Stomach (tissue), 9 donors: ENCODE data around the gene NOTCH3. TPM values are rescaled to one million over a fixed set of nuclear protein-coding genes. Genes with fewer than 3 reads are reported as not detected.

ENCODE experiments used
- DNase-seq, 2 donors: peaks; one replicate each; pipeline versions ENCODE4 v3.0.0 to v3.0.0-alpha.2; 2013 to 2019
- H3K27ac ChIP-seq, 5 donors: fragments of 200-600 bp in 4 of 5; sonication (generic) in 4 of 5; one replicate each; pipeline ENCODE4 v1.5.1; 2013 to 2019; ENCODE audit warnings: mild to moderate bottlenecking in 1 of 5, moderate library complexity in 1 of 5
- H3K27me3 ChIP-seq, 3 donors: fragments of 200-600 bp; sonication (generic); one replicate each; pipeline ENCODE4 v1.5.1; 2017 to 2019; ENCODE audit warnings: mixed run types in 1 of 3
- H3K36me3 ChIP-seq, 4 donors: fragments of 200-600 bp; sonication (generic); 1 replicate in 3 of 4; 2 replicates in 1 of 4; pipeline ENCODE4 v1.5.1; 2016 to 2019
- H3K4me1 ChIP-seq, 4 donors: fragments of 200-600 bp; sonication (generic); one replicate each; pipeline ENCODE4 v1.5.1; 2016 to 2019
- H3K4me3 ChIP-seq, 4 donors: fragments of 200-600 bp; sonication (generic) in 3 of 4; one replicate each; pipeline ENCODE4 v1.5.1; 2016 to 2019; ENCODE audit warnings: mild to moderate bottlenecking in 1 of 4
- H3K9me3 ChIP-seq, 4 donors: fragments of 200-600 bp; sonication (generic); one replicate each; pipeline ENCODE4 v1.5.1; 2016 to 2019
- EP300 ChIP-seq: sonication (generic); formaldehyde crosslinking; IDR thresholded peaks from one replicate; pipeline ENCODE4 v1.6.1; 2017; ENCODE audit warnings: antibody characterized with exemption
- POLR2A ChIP-seq, 4 donors: fragments of 450-650 bp; IDR thresholded peaks; one replicate each; pipeline ENCODE4 v1.6.1; 2016; ENCODE audit warnings: antibody characterized with exemption in 4 of 4, control low read depth in 2 of 4, mild to moderate bottlenecking in 1 of 4, moderate library complexity in 1 of 4
- POLR2AphosphoS5 ChIP-seq, 3 donors: sonication (generic); formaldehyde crosslinking; IDR thresholded peaks; one replicate each; pipeline ENCODE4 v1.6.1; 2016; ENCODE audit warnings: antibody characterized with exemption in 3 of 3
- WGBS, 5 donors: extraction: QIAGEN DNeasy Blood & Tissue Kit in 3 of 5; methylation state at CpG; one replicate each; pipeline versions ENCODE4 v1.1.5 to v1.1.7; 2013 to 2018; 5-methylcytosine and 5-hydroxymethylcytosine counted together
- intact Hi-C: fragments of 100-400 bp; cut with DNase I; formaldehyde crosslinking; loops from one replicate; pipeline ENCODE4 v1.15.1; 2023; ENCODE audit warnings: low total_unique reads
- polyA plus RNA-seq, 3 donors: library from polyadenylated mRNA; stranded (reverse); fragments of 200-250 nt; gene quantifications; one replicate each; pipeline ENCODE4 v1.2.3, GENCODE V29; 2013
- total RNA-seq, 5 donors: library from RNA; depleted of rRNA; stranded (reverse); fragments of >200 nt; gene quantifications; one replicate each; pipeline versions ENCODE4 v1.1.0 to v1.2.3, GENCODE V29; 2014 to 2016
- TF ChIP-seq, protein P1 (sequence below), 7 experiments: fragments of 450-650 bp in 4 of 7; fragments of 200-600 bp in 3 of 7; sonication (generic) in 3 of 7; IDR thresholded peaks; one replicate each; pipeline ENCODE4 v1.5.1; 2016 to 2019; ENCODE audit warnings: antibody characterized with exemption in 7 of 7, control low read depth in 2 of 7, mild to moderate bottlenecking in 1 of 7
- donor health status: healthy with polysubstance abuse.
- donor health status: Bipolar disorder and iron deficiency.
- donor health status: healthy.

The NOTCH3 gene
- total and polyA plus RNA-seq, 8 donors: 1.2 to 54.5 (median 22.8) TPM

DNA sequence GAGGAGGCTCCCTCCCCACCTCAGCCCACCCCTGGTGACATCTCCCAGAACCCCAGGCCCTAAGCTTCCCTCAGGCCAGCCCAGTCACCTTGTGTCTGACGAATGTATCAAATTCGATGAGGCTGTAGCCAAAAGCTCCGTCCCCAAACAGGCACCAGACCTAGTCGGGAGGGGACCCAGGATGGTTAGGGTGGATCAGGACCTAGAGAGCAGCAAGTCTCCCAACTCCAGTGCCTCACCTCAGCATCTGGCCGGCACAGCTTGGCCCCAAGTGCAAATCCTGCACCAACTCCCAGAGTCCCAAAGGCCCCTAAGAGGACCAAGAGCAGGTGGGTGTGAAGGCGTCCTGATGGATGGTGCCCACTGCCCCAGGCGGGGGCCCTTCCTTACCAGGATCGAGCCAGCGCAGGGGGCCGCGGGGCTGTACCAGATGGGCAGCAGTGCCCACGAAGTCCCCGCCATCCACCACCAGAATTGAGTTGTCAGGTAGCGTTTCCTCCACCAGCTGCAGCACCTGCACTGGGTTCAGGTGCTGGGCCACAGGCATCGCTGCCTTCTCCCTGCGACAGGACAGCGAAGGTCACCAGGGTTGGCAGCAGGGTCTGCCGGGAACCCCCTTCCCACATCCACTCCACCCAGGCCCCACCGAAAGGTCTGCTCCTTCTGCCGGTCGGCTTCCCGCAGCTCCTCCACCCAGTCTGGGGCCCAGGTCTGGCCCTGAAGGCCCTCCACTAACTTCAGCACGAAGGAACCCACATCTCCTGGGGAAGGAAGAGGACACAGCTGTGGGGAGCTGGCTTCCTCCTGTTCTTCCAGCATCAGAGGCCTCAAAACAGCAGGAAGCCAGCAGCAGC is 84.8 kb downstream of the NOTCH3 start:
- no peaks in the 10 kb centered on the region for H3K27me3 ChIP-seq
- peak overlapping the region in 3 of 5 donors; percentile 47 to 71 (median 61) for H3K27ac ChIP-seq
- H3K4me3 ChIP-seq: no peak overlapping the region
- no peak for DNase-seq
- H3K4me1 ChIP-seq: peaks cover 0 to 18% (median 11%) of the 10 kb centered on the region in 4 donors
- TF ChIP-seq, protein P1, sequence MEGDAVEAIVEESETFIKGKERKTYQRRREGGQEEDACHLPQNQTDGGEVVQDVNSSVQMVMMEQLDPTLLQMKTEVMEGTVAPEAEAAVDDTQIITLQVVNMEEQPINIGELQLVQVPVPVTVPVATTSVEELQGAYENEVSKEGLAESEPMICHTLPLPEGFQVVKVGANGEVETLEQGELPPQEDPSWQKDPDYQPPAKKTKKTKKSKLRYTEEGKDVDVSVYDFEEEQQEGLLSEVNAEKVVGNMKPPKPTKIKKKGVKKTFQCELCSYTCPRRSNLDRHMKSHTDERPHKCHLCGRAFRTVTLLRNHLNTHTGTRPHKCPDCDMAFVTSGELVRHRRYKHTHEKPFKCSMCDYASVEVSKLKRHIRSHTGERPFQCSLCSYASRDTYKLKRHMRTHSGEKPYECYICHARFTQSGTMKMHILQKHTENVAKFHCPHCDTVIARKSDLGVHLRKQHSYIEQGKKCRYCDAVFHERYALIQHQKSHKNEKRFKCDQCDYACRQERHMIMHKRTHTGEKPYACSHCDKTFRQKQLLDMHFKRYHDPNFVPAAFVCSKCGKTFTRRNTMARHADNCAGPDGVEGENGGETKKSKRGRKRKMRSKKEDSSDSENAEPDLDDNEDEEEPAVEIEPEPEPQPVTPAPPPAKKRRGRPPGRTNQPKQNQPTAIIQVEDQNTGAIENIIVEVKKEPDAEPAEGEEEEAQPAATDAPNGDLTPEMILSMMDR (IDR thresholded peaks at IDR 0.05): no peak
- intact Hi-C loops: no loop called here
- H3K9me3 ChIP-seq: no peaks in the 10 kb centered on the region
- 81 to 91% (median 84%) methylated on average over 14 to 23 of the region's 23 CpGs for WGBS, 5 donors
- H3K36me3 ChIP-seq: peaks cover 55 to 100% (median 99%) of the 10 kb centered on the region in 4 donors

DNA sequence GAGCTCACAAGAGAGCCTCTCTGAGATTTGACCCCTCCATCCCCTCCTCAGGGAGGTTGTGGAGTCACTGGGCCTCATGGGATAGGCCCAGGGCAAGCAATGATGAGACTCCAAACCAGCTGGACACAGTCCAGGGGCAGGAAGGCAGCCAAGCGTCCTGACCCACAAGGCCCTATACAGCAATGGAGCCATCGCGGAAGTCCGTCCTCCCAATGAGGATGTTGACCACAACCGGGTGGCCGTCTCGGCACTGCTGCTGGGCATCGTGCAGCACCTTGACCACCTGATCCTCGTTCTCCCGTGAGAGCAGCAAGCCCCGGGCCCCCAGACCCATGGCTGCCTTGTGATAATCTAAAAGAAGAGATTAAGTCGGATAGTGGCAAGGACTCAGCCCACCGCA is 85.7 kb downstream of the NOTCH3 start:
- TF ChIP-seq POLR2A (IDR thresholded peaks at IDR 0.05): no peak
- TF ChIP-seq EP300: no peak
- TF ChIP-seq, protein P1 (IDR thresholded peaks at IDR 0.05): no peak
- TF ChIP-seq POLR2AphosphoS5 (IDR thresholded peaks at IDR 0.05): peak in 1 of 3 donors; percentile 23
- DNase-seq: peak; percentile 43 to 72
- Histone ChIP-seq H3K9me3 (no peaks in the 10 kb centered on the region), H3K4me3 (no peak overlapping the region), H3K27ac (peak overlapping the region in 4 of 5 donors; percentile 34 to 71 (median 54)), H3K4me1 (peaks cover 0 to 18% (median 11%) of the 10 kb centered on the region in 4 donors), H3K27me3 (no peaks in the 10 kb centered on the region), H3K36me3 (peaks cover 50 to 100% (median 95%) of the 10 kb centered on the region in 4 donors)
- 46 to 78% (median 58%) methylated on average over 8 to 13 of the region's 13 CpGs for WGBS, 5 donors
- intact Hi-C loops: no loop called here

DNA sequence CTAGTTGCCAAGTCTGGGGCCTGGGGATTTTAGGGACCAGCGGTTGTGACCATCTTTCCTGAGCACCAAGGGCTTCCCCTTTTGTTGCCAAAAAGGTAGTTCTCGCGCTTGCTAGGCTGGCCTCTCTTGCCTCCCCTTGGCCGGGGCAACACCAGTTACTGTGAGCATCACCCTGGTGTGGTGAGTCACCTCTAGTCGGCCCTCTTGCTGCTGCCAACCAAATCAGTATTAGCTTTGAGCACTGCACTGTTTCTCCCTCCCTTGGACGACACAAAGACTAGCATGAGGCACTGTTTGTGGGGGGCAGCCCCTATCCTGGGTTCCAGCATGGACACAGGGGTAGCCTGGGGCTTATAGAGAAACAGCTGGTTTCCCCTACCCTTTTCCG is 86.6 kb downstream of the NOTCH3 start:
- peak overlapping the region in 4 of 5 donors; percentile 20 to 71 (median 48) for H3K27ac ChIP-seq
- TF ChIP-seq EP300: no peak
- TF ChIP-seq POLR2AphosphoS5 (IDR thresholded peaks at IDR 0.05): no peak
- TF ChIP-seq, protein P1 (IDR thresholded peaks at IDR 0.05): no peak
- no peak for TF ChIP-seq POLR2A (IDR thresholded peaks at IDR 0.05)
- H3K36me3 ChIP-seq: peaks cover 41 to 100% (median 94%) of the 10 kb centered on the region in 4 donors

DNA sequence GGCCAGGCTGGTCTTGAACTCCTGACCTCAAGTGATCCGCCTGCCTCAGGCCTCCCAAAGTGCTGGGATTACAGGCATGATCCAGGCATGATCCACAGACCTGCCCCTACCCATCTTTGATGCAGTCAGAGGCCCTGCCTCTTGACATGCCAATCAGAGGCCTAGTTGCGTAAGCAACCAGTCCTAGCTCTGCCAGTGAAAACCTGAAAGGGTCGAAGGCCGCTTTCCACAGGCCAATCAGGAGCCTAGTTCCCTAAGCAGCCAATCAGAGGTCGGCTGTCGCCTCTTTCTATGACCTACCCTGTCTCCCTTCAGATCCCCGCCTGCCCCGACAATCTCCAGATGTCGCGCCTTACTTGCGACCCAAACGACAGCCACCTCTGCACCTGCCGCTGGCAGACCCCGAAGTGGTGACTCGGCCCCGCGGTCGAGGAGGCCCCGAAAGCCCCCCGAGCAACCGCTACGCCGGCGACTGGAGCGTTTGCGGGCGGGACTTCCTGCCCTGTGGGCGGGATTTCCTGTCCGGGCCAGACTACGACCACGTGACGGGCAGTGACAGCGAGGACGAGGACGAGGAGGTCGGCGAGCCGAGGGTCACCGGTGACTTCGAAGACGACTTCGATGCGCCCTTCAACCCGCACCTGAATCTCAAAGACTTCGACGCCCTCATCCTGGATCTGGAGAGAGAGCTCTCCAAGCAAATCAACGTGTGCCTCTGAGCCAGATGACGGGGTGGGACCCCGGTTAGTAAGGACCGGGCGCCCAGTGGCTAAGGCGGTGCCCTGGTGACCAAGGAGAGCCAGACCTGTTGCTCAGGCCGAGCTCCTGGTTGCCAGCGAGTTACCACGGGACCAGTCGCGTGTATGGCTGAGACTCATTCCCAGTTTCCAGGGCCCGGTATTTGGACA is 87.3 kb downstream of the NOTCH3 start:
- Histone ChIP-seq H3K36me3 (peaks cover 35 to 96% (median 89%) of the 10 kb centered on the region in 4 donors), H3K27me3 (peaks cover 0 to 8% (median 0%) of the 10 kb centered on the region in 3 donors), H3K4me3 (no peak overlapping the region), H3K9me3 (no peaks in the 10 kb centered on the region), H3K4me1 (peaks cover 6 to 26% (median 16%) of the 10 kb centered on the region in 4 donors), H3K27ac (peak overlapping the region in 3 of 5 donors; percentile 20 to 71 (median 61))
- TF ChIP-seq, protein P1 (IDR thresholded peaks at IDR 0.05): no peak
- TF ChIP-seq POLR2AphosphoS5 (IDR thresholded peaks at IDR 0.05): no peak
- no peak for TF ChIP-seq POLR2A (IDR thresholded peaks at IDR 0.05)
- no peak for TF ChIP-seq EP300
- no peak for DNase-seq
- intact Hi-C loops: no loop called here
- WGBS, 5 donors: 89 to 93% (median 91%) methylated on average over 51 to 58 of the region's 58 CpGs

More for the DNA sequence above, 86.6 kb downstream of the NOTCH3 start:
- 39 to 82% (median 76%) methylated on average over 4 to 7 of the region's 7 CpGs for WGBS, 5 donors
- no peak overlapping the region for H3K4me3 ChIP-seq
- H3K4me1 ChIP-seq: peaks cover 0 to 20% (median 13%) of the 10 kb centered on the region in 4 donors
- intact Hi-C loops: no loop called here
- no peak for DNase-seq
- H3K27me3 ChIP-seq: peaks cover 0 to 3% (median 0%) of the 10 kb centered on the region in 3 donors
- no peaks in the 10 kb centered on the region for H3K9me3 ChIP-seq
